Left lung (tissue), 10 donors: ENCODE results near the gene TNFSF13B. TPM values are rescaled to one million over a fixed set of nuclear protein-coding genes. Genes with fewer than 3 reads are reported as not detected.
"Not testable (repeated sequence)": the region's sequence is repeated elsewhere in the genome, so short reads cannot be mapped to it uniquely, and the experiment has no call there.

Source experiments
- ATAC-seq: fragments of 200-7000 bp; cut with Tn5 transposase; one replicate; pipeline ENCODE4 v1.9.1; 2020; ENCODE audit warnings: moderate library complexity
- DNase-seq, 4 donors: peaks; one replicate each; pipeline ENCODE4 v3.0.0-alpha.2; 2013 to 2020
- H3K27ac ChIP-seq, 2 donors: fragments of 200-600 bp; sonication (generic) in 1 of 2; one replicate each; pipeline versions ENCODE4 v1.5.0 to v1.8.0; 2020 to 2021
- H3K27me3 ChIP-seq, 2 donors: fragments of 200-600 bp; sonication (generic) in 1 of 2; one replicate each; pipeline versions ENCODE4 v1.5.0 to v1.8.0; 2020 to 2021
- H3K36me3 ChIP-seq, 2 donors: fragments of 200-600 bp; sonication (generic) in 1 of 2; one replicate each; pipeline versions ENCODE4 v1.5.0 to v1.8.0; 2020 to 2021
- H3K4me1 ChIP-seq, 2 donors: fragments of 200-600 bp; one replicate each; pipeline ENCODE4 v1.8.0; 2021
- H3K4me3 ChIP-seq, 2 donors: fragments of 200-600 bp; sonication (generic) in 1 of 2; one replicate each; pipeline versions ENCODE4 v1.5.0 to v1.8.0; 2020 to 2021; ENCODE audit warnings: mild to moderate bottlenecking in 1 of 2
- H3K9me3 ChIP-seq, 2 donors: fragments of 200-600 bp; sonication (generic) in 1 of 2; one replicate each; pipeline versions ENCODE4 v1.5.0 to v1.8.0; 2020 to 2021
- intact Hi-C, 2 donors: fragments of 100-400 bp; cut with DNase I; formaldehyde crosslinking; loops; one replicate each; pipeline versions ENCODE4 v1.11.2 to v1.14.2; 2022
- polyA plus RNA-seq, 6 donors: library from polyadenylated mRNA; unstranded; fragments of 120-200 nt; gene quantifications; one replicate each; pipeline ENCODE4 v1.2.1, GENCODE V29; 2013; ENCODE audit not compliant: insufficient read length in 6 of 6
- total RNA-seq, 2 donors: library from RNA; stranded (reverse); fragmentation: NEBNext Ultra II Directional; extraction: Animal tissue kit (Norgen Biotek cat#: 25700); gene quantifications; one replicate each; pipeline ENCODE4 v1.2.1, GENCODE V29; 2021
- TF ChIP-seq, protein P1 (sequence below), 2 donors: fragments of 200-600 bp; sonication (generic) in 1 of 2; IDR thresholded peaks; one replicate each; pipeline versions ENCODE4 v1.5.0 to v1.8.0; 2021; ENCODE audit warnings: antibody characterized with exemption in 2 of 2
- donor health status: DM: no; HTN: yes; CAD: no.
- donor health status: DM: no; HTN: no; CAD: no.

The TNFSF13B gene
- total and polyA plus RNA-seq, 8 donors = 4.1 to 20.1 (median 7.5) TPM

DNA sequence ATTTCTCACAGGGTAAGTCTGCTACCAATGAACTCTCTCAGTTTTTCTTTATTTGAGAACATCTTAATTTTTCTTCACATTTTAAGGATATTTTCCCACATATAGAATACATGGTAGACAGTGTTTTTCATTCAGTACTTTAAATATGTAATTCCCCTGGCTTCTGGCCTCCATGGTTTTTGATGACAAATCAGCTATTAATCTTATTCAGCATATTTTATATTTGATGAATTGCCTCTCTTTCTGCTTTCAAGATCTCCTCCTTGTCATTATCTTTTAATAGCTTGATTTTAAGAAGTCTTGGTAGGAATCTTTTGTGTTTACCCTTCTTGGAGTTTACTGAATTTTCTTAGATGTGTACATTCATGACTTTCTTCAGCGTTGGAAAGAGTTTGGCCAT lies 27.6 kb downstream of the TNFSF13B start:
- TF ChIP-seq, protein P1, sequence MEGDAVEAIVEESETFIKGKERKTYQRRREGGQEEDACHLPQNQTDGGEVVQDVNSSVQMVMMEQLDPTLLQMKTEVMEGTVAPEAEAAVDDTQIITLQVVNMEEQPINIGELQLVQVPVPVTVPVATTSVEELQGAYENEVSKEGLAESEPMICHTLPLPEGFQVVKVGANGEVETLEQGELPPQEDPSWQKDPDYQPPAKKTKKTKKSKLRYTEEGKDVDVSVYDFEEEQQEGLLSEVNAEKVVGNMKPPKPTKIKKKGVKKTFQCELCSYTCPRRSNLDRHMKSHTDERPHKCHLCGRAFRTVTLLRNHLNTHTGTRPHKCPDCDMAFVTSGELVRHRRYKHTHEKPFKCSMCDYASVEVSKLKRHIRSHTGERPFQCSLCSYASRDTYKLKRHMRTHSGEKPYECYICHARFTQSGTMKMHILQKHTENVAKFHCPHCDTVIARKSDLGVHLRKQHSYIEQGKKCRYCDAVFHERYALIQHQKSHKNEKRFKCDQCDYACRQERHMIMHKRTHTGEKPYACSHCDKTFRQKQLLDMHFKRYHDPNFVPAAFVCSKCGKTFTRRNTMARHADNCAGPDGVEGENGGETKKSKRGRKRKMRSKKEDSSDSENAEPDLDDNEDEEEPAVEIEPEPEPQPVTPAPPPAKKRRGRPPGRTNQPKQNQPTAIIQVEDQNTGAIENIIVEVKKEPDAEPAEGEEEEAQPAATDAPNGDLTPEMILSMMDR (IDR thresholded peaks at IDR 0.05) = no peak
- intact Hi-C loops = no loop called here
- Histone ChIP-seq H3K36me3 (no peaks in the 10 kb centered on the region), H3K4me3 (no peak overlapping the region), H3K4me1 (no peaks in the 10 kb centered on the region), H3K27me3 (no peaks in the 10 kb centered on the region), H3K27ac (no peak overlapping the region), H3K9me3 (no peaks in the 10 kb centered on the region)
- ATAC-seq = no peak
- no peak for DNase-seq

DNA sequence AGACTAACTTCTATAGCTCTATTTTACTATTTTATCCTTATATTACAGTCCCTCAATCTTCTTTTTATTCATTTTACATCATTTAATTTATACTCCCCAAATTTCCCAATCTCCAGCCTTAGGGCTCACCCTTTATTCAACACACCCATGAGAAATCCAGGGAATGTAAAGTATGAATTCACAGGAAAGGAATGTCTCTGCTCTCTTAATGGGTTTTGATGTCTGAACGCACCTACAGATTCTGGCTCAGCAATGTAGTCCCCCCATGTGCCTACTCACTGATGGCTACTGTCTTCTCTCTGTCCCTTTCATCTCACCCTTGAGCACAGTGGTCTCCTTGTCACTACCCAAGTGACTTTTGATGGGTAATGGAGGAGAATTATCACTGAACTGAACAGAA lies 32.8 kb downstream of the TNFSF13B start:
- Histone ChIP-seq H3K9me3 (no peaks in the 10 kb centered on the region), H3K27me3 (no peaks in the 10 kb centered on the region), H3K27ac (no peak overlapping the region), H3K4me1 (peaks cover 0 to 5% of the 10 kb centered on the region in 2 donors), H3K4me3 (no peak overlapping the region), H3K36me3 (peaks cover 0 to 11% of the 10 kb centered on the region in 2 donors)
- intact Hi-C loops = no loop called here
- TF ChIP-seq, protein P1 (IDR thresholded peaks at IDR 0.05) = no peak
- DNase-seq (no peak), ATAC-seq (no peak)

DNA sequence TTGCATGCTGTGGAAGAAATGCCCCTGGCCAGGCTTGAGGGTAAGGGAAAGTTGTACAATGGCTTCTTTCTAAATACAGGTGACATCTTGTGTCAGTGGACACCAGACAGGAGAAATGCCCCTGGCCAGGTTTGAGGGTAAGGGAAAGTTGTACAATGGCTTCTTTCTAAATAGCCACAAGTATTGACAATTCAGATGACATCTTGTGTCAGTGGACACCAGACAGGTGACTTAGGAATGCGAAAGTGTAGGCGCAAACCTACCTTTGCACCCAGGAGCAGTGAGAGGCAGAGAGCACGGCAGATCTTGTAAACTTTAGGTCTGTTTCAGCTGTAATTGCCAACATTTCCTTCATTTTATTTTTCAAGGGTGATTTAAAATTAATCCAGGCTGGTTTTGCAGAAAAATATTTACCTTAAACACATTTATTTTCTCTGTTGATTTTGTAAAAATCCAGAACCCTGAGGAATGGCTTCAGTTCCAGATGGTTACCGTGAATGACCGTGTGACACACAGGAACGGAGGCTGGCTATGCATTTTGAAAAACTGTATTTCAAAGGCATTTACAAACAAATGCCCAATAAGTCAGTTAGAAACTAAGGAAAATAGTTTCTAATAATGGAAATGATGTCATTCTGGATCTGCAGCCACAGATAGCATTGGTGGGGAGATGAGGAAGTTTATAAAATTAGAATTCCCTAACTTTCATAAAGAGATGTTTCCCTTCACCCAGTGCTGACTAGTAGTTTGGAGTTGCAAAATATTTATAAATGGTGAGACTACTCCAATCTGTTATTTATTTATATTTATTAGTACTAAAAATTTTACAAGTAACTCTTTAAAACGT lies 34.9 kb downstream of the TNFSF13B start:
- Histone ChIP-seq H3K36me3 (peaks cover 0 to 17% of the 10 kb centered on the region in 2 donors), H3K9me3 (peaks cover 0 to 5% of the 10 kb centered on the region in 2 donors), H3K4me1 (peaks cover 0 to 5% of the 10 kb centered on the region in 2 donors), H3K27ac (no peak overlapping the region), H3K27me3 (no peaks in the 10 kb centered on the region), H3K4me3 (no peak overlapping the region)
- intact Hi-C loops = no loop called here
- TF ChIP-seq, protein P1 (IDR thresholded peaks at IDR 0.05) = no peak
- DNase-seq (no peak), ATAC-seq (no peak)

DNA sequence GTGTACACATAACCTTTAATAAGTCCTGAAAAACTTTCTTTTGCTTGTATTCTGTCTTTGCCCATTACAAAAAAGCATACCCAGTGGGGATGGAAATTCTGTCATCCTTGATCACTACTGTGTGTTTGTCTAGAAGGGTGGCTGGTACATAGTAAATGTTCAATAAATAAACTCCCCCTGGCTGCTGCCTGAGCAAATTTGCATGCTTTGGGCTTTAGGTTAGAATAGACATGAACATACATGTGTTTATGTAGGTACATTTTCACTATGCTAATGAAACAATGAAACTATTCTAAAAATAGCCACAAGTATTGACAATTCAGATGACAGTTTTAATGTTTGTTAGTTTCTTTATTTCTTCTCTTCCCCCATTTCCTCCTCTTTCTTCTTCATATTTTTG lies 36.1 kb downstream of the TNFSF13B start:
- no peak overlapping the region for H3K4me3 ChIP-seq
- intact Hi-C loops = no loop called here

DNA sequence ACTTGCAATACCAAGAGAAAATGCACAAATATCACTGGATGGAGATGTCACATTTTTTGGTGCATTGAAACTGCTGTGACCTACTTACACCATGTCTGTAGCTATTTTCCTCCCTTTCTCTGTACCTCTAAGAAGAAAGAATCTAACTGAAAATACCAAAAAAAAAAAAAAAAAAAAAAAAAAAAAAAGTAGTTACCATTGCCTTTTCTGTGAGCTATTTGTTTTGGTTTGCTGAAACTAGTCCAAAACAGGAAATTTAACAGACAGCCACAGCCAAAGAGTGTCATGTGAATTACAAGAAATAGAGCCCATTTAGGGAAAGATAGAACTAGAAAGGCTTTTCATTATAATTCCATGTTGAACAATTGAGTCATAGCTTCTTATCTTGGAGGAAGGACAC lies 37.3 kb downstream of the TNFSF13B start:
- ATAC-seq = no peak
- no peak overlapping the region for H3K27ac ChIP-seq
- intact Hi-C loops = no loop called here
- H3K27me3 ChIP-seq = no peaks in the 10 kb centered on the region
- peaks cover 0 to 17% of the 10 kb centered on the region in 2 donors for H3K36me3 ChIP-seq
- peaks cover 0 to 5% of the 10 kb centered on the region in 2 donors for H3K9me3 ChIP-seq
- TF ChIP-seq, protein P1 (IDR thresholded peaks at IDR 0.05) = no peak
- H3K4me1 ChIP-seq = peaks cover 0 to 5% of the 10 kb centered on the region in 2 donors
- H3K4me3 ChIP-seq = no peak overlapping the region
- no peak for DNase-seq

More for the DNA sequence above, 36.1 kb downstream of the TNFSF13B start:
- Histone ChIP-seq H3K9me3 (peaks cover 0 to 5% of the 10 kb centered on the region in 2 donors), H3K27ac (no peak overlapping the region), H3K27me3 (no peaks in the 10 kb centered on the region), H3K36me3 (peaks cover 0 to 17% of the 10 kb centered on the region in 2 donors), H3K4me1 (peaks cover 0 to 5% of the 10 kb centered on the region in 2 donors)
- ATAC-seq (no peak), DNase-seq (no peak)
- TF ChIP-seq, protein P1 (IDR thresholded peaks at IDR 0.05) = no peak

DNA sequence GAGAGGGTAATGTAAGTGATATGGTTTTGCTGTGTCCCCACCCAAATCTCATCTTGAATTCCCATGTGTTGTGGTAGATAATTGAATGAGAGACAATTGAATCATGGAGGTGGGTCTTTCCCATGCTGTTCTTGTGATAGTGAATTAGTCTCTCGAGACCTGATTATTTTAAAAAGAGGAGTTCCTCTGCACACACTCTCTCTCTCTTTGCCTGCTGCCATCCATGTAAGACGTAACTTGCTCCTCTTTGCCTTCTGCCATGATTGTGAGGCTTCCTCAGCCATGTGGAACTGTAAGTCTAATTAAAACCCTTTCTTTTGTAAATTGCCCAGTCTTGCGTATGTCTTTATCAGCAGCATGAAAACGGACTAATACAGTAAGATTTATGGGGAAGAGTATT lies 42.1 kb downstream of the TNFSF13B start:
- ATAC-seq, H3K27me3 ChIP-seq, H3K36me3 ChIP-seq, H3K4me1 ChIP-seq, intact Hi-C loops, H3K4me3 ChIP-seq, H3K9me3 ChIP-seq, H3K27ac ChIP-seq, DNase-seq: not testable (repeated sequence)
